ENCODE measurements around the gene TMEM191C.
"Not testable (repeated sequence)": the region's sequence is repeated elsewhere in the genome, so short reads cannot be mapped to it uniquely, and the experiment has no call there.

The TMEM191C gene

GRCh38 chr22:21490556-21490955 lies 23.4 kb downstream of the TMEM191C start:
- DNase-seq (ENCODE audit: insufficient read length, low spot score); FAIRE-seq: not testable (repeated sequence)

GRCh38 chr22:21492271-21492670 lies 25.1 kb downstream of the TMEM191C start:
- not testable (repeated sequence) for FAIRE-seq; DNase-seq (ENCODE audit: insufficient read length, low spot score)

- not testable (repeated sequence) for DNase-seq (ENCODE audit: insufficient read length, low spot score)
Observed at GRCh38 chr22:21493789-21494782, 26.9 kb downstream of the TMEM191C start.

GRCh38 chr22:21497984-21498383 lies 30.8 kb downstream of the TMEM191C start:
- DNase-seq (ENCODE audit: insufficient read length, low spot score); FAIRE-seq: not testable (repeated sequence)

More at GRCh38 chr22:21493789-21494782, 26.9 kb downstream of the TMEM191C start:
- FAIRE-seq, result not testable (repeated sequence)

- not testable (repeated sequence) for DNase-seq (ENCODE audit: insufficient read length, low spot score); FAIRE-seq
Observed at GRCh38 chr22:21498489-21498888, 31.3 kb downstream of the TMEM191C start.

GRCh38 chr22:21499623-21500506 lies 32.7 kb downstream of the TMEM191C start:
- not testable (repeated sequence) for FAIRE-seq; DNase-seq (ENCODE audit: insufficient read length, low spot score)

- FAIRE-seq; DNase-seq (ENCODE audit: insufficient read length, low spot score): not testable (repeated sequence)
Observed at GRCh38 chr22:21510397-21510796, 43.2 kb downstream of the TMEM191C start.

GRCh38 chr22:21512022-21512421 lies 44.8 kb downstream of the TMEM191C start:
- DNase-seq (ENCODE audit: insufficient read length, low spot score); FAIRE-seq: not testable (repeated sequence)

GRCh38 chr22:21514117-21514516 lies 46.9 kb downstream of the TMEM191C start:
- not testable (repeated sequence) for FAIRE-seq

GRCh38 chr22:21515234-21515633 lies 48.0 kb downstream of the TMEM191C start:
- not testable (repeated sequence) for DNase-seq (ENCODE audit: insufficient read length, low spot score); FAIRE-seq

More at GRCh38 chr22:21514117-21514516, 46.9 kb downstream of the TMEM191C start:
- not testable (repeated sequence) for DNase-seq (ENCODE audit: insufficient read length, low spot score)

GRCh38 chr22:21516522-21516921 lies 49.3 kb downstream of the TMEM191C start:
- not testable (repeated sequence) for DNase-seq (ENCODE audit: insufficient read length, low spot score); FAIRE-seq

GRCh38 chr22:21516970-21517764 lies 50.0 kb downstream of the TMEM191C start:
- not testable (repeated sequence) for FAIRE-seq; DNase-seq (ENCODE audit: insufficient read length, low spot score)
